Mesenteric fat pad (tissue), 1 donor: ENCODE measurements around the gene PSME3. TPM values are rescaled to one million over a fixed set of nuclear protein-coding genes. Genes with fewer than 3 reads are reported as not detected.

ENCODE experiments used
- DNase-seq: peaks from one replicate; pipeline ENCODE4 v3.0.0-alpha.2; 2020; ENCODE audit warnings: low spot score
- total RNA-seq: library from RNA; stranded (reverse); fragmentation: NEBNext Ultra II Directional; extraction: Animal tissue kit (Norgen Biotek cat#: 25700); gene quantifications from one replicate; pipeline ENCODE4 v1.2.1, GENCODE V29; 2021
- donor health status: DM: yes; HTN: yes; CAD: no.

The PSME3 gene
- total RNA-seq, 1 donor from 2014 or later, result 144 TPM

DNA sequence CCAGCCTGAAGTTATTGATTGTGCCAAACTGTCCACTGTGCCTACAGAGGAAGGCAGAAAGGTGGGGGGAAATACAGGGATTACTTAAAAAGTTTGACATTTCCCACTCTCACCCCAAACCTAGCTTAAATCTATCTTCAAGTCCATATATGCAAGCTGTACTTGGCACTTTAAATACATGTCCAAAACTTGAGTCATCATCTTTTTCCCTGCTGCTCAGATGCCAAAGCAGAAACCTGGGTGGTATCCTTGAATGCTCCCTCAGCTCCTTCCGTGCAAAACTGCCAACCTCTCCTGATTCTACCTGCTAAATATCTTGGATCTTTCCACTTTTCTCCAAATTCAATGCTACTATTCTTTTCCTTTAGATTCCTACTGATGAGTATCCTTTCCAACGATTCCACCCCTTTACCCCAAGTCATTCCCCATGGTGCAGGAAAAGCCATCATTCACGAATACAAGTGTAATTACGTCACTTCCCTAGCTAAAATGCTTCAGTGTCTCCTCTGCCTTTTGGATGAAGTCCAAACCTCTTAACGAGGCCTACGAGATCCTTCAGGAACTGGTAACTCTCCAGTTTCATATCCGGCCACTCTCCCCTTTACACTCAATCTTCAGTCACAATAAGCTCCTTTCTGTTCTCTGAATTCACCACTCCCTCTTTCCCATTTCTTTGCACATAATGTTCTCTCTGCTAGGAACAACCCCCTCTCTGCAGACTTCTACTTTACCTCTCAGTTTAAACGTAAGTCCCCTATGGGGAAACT is 18.4 kb upstream of the PSME3 start:
- DNase-seq, result no peak

DNA sequence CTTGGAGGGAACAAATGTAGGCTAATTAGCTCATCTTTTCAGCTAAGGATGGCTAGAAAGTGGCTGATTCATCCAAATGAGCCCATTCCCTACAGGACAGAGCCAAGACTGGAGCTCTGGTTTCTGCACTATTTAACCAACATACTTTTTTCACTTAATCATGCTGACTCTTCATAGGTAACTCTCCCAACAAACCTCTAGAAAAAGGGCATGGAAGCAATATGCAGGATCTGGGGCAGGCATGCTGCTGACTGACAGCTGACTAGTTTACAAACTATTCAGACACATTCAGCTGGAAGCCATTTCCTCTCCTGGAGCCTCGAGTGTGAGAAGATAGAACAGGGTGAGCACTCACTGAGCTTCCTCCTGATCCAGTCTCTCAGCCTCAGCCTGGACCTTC is 15.3 kb upstream of the PSME3 start:
- no peak for DNase-seq

DNA sequence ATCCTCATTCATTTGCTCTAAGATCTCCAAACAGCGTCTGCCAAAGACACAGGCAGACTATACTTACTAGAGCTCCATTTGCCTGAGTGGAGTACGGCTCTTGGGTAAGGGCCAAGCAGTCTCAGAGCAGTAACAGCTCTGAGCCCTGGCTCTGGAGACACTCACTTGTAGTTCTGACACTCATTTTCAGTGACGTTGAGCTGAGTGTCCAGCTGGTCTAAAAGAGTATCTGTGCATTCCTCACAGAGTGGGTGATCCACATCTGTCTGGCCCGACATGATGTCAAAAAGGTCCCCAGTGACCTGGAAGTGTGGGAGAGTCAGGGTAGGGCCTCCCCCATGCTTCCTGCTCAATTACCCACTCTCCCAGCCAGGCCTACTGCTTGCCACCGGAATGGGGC is 14.8 kb upstream of the PSME3 start:
- no peak for DNase-seq

DNA sequence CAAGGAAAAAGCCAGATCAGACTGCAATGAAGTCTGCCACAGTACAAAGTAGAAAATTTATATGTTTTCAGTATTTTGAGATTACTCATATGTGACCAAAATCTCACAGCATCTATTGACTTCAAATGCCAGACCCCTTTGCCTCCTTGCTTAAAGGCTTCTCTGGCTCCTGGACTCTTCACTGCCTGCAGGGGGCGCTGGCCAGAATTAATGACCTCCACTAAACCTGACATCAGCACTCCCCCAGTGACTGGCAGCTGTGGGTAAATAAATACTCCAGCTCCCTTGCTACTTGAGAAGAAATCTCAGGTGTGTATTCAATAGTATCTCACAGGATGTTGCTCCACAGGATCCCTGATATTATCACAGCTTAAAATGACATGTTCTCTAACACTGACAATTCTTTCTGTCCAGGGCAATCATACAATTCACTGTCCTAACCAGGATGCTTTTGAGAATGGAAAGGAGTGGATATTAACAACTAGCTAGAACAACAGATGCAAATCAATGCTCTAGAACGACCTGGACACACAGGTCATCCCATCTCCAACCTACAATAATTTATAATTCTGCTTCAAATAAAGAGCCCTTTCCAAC is 13.2 kb upstream of the PSME3 start:
- DNase-seq, result no peak

DNA sequence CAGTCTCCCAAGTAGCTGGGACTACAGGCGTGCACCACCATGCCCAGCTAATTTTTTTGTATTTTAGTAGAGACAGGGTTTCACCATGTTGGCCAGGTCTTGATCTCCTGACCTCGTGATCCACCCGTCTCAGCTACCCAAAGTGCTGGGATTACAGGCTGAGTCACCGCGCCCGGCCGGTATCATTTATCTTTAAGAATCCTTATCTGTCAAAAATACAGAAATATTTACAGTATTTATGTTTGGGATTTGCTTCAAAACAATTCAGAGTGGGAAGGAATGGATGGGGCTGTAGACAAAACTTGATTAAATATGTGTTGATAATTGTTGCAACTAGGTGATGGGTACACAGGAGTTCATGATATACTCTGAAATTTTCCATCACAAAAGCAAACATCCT is 12.0 kb upstream of the PSME3 start:
- no peak for DNase-seq

DNA sequence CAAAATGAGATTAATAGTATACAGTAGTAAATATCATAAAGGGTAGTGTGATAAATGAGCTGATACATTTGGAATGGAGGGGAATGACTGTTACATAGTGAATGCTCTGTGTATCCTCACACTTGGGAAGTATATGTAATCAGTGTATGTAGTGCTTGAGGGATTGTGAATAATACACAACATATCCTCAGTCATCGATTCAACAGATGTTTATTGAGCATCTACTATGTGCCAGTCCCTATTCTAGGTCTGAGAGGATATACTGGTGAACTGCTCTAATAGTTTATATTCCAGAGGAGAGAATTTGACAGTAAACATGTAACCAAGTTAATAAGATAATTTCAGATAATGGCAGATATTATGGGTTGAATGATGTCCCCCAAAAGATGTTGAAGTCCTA is 5.7 kb upstream of the PSME3 start:
- no peak for DNase-seq

DNA sequence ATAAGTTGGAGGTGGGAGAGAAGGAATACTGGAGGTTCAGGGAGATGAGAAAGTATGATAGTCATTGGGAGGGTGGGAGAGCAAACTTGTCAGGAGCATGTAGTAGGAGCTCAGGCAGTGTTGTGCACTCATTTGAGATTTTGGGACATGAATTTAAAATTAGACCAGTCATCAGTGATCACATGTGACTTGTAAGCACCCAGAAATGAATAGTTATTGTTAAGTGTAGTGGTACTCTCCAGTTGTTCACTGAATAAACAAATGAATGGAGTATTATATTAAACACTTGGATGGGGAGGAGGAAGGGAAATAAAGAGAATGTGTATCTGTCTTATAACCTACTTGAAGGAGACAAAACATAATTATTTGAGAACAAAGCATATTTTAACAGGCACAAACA is 2.2 kb upstream of the PSME3 start:
- DNase-seq, result no peak

DNA sequence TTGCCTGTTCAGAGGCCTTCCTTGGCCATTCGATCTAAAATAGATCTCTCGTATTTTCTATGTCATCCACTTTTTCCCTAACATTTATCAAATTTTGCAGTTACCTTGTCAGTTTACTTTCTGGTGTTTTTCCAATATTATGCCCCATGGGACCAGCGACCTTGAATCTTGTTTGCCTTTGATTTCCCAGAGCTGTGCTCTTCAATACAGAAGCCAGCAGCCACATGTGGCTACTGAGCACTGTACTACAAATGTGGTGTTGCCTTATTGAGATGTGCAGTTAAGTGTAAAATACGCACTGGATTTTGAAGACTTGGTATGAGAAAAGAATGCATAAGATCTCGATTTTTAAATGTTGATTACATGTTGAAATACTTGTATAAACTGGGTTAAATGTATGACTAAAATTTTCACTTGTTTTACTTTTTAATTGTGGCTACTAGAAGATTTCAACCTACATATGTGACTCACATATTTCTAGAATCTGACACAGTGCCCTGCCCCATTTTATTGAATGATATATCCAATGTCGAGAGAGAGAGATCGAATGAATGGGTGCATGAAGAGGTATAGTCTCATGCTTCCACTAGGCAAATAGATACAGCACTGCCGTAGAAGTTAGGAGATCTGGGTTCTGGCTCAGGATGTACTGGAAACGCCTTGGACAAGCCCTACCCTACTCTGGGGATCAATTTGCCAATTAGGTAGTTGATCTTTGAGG is 824 bp upstream of the PSME3 start:
- DNase-seq, result no peak

DNA sequence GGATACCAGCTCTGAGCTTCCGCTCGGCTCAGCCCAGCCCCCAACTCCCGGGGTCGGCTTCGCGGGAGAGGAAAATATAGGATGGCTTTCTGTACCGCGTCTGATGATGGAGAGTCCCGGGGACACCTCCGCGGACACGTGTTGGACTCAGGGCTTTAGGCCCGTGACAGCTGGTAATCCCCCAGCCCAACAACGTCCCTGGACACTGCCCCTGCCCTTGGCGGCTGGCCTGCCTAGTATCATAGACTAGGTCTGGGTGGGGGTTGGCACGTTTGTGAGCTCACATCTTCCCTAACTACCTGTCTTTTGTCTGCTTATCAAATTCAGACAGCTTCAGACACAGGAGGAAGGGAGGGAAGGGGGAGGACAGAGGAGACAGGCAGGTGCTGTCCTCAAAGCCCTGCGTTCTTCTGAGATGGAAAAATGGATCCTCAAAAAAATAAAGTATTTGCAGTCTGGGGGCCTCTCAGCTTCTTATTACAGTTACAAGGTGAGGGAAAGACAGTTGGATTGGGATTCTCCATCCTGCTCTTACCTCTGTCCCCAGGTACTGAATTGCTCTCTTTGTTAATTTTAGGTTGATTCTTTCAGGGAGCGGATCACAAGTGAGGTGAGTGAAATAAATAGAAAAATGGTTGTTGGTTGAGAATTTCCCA is 698 bp downstream of the PSME3 start:
- no peak for DNase-seq

DNA sequence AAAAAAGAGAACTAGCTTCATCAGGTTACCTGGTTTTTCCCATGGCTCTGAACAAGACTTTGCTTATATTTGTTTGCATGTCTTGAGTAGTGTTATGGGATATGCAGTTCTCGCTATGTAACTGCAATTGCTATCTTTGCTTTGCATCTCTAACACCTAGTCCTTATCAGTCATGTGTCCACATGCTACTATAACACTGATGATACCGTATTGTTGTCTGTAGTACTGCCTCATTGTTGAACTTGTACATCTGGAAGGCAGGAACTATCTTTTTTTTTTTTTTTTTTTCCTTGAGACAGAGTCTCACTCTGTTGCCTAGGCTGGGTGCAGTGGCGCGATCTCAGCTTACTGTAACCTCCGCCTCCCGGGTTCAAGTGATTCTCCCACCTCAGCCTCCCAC is 2.5 kb downstream of the PSME3 start:
- no peak for DNase-seq

DNA sequence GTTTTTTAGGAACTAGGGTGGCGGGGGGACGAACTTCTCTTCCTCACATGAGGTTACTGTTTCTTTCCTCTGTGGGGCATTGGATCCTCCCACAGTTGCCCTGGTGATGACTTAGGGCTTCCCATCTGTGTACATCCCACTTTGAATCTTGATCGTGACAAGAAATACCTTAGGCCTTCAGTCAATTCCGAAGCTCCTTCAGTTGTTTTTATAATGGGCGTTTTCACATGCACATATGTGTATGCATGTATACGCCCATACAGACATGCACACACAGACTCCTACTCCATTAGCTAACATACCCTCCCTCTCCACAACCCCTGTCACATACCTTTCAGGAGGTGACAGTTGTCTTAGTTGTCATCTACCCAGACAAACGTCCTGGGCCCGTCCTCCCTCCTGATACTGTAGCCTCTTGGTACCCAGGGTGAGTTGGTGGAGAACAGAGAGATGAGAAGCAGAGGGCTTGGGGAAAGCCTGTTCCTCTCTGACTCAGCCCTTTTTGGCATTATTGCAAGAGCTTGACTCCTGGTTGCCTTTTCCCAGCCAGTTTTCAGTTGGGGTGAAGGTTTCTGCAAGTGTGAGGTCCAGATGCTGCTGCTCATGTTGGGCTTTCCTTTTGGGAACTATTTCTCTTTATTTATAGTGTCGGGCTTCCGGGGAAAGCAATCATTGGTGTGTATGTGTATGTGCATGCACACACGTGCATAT is 8.9 kb downstream of the PSME3 start:
- DNase-seq, result no peak

DNA sequence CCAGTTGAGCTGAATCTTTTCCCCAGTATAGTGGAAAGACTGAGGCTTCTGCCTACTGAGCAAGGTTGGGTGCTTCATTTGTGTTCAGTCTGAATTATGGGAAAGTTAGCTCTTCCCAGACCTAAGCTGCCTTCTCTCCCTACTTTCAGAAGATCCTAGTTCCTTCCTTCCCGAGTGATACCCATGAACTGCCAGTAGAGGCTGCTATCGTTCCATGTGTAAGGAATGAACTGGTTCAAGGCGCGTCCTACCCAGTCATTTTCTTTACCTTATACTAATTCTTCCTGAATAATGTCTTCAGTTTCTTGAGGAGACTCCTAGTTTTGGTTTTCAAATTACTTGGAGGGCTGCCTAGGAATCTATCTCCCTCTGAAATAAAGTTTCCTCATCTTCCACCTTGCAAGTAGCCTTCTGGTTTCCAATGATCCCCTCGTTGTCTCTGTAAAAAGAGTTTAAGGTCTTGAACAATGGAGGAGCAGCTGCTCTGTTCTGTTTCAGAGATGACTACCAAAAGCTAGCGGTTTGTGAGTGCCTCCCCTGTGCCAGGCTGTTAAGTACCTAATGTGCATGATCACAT is 10.2 kb downstream of the PSME3 start:
- no peak for DNase-seq

DNA sequence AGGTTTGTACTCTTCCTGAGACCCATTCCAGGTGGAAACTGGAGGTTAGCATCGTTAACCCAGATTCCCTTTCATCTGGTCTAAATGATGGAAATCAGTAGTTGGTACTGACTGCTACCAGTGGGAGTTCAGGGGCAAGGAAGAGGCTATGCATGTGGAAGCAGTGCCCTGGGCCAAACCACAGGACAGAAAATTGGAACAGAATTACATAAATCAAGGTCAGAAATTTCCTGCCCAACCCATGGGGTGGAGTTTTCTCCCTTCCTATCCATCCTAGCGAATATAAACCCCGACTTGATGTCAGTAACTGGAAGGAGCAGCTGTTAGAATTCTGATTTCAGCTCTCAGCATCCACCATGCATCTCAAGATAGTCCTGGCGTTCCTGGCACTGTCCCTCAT is 11.1 kb downstream of the PSME3 start, which contains the start of gene AOC2:
AOC2 (plus strand) TSS at position 310 of the 400 bp plus-strand sequence; CDS start at position 357, 47 bp downstream.
- no peak for DNase-seq

DNA sequence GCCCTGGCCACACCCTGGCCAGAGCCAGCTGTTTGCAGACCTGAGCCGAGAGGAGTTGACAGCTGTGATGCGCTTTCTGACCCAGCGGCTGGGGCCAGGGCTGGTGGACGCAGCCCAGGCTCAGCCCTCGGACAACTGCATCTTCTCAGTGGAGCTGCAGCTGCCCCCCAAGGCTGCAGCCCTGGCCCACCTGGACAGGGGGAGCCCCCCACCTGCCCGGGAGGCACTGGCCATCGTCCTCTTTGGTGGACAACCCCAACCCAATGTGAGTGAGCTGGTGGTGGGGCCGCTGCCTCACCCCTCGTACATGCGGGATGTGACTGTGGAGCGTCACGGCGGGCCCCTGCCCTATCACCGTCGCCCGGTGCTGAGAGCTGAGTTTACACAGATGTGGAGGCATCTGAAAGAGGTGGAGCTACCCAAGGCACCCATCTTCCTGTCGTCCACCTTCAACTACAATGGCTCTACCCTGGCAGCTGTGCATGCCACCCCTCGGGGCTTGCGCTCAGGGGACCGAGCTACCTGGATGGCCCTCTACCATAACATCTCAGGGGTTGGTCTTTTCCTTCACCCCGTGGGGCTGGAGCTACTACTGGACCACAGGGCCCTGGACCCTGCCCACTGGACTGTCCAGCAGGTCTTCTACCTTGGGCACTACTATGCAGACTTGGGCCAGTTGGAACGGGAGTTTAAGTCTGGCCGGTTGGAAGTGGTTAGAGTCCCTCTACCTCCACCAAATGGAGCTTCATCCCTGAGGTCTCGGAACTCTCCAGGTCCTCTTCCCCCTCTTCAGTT is 11.8 kb downstream of the PSME3 start:
- DNase-seq, result peak; percentile 85

DNA sequence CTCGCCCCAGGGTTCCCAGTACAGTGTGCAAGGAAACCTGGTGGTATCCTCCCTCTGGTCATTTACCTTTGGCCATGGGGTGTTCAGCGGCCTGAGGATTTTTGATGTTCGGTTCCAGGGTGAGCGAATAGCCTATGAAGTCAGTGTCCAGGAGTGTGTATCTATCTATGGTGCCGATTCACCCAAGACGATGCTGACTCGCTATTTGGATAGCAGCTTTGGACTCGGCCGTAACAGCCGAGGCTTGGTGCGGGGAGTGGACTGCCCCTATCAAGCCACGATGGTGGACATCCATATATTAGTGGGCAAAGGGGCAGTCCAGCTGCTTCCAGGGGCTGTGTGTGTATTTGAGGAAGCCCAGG is 12.3 kb downstream of the PSME3 start:
- peak; percentile 71 for DNase-seq

DNA sequence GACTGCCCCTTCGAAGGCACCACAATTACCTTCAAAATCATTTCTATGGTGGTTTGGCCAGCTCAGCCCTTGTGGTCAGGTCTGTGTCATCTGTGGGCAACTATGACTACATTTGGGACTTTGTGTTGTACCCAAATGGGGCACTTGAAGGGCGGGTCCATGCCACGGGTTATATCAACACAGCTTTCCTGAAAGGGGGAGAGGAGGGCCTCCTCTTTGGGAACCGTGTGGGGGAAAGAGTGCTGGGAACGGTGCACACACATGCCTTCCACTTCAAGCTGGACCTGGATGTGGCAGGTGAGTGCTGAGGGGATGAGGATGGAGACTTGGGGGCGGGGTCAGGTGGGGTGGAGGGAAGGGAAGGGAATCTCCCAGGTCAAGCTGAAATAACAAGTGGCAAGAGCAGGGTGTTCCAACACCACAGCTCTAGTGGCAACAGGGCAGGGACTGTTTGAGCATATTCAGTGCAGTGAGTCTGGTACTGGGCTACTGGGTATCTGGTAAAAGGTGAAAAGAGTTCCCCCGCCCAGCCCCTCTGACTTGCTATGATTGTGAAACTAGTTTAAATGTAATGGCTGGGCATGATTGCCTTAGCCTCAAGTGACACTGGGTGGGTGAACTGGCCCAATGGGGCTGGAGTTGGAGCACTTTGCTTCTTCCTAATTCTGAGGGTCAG is 12.9 kb downstream of the PSME3 start:
- DNase-seq, result peak; percentile 82

DNA sequence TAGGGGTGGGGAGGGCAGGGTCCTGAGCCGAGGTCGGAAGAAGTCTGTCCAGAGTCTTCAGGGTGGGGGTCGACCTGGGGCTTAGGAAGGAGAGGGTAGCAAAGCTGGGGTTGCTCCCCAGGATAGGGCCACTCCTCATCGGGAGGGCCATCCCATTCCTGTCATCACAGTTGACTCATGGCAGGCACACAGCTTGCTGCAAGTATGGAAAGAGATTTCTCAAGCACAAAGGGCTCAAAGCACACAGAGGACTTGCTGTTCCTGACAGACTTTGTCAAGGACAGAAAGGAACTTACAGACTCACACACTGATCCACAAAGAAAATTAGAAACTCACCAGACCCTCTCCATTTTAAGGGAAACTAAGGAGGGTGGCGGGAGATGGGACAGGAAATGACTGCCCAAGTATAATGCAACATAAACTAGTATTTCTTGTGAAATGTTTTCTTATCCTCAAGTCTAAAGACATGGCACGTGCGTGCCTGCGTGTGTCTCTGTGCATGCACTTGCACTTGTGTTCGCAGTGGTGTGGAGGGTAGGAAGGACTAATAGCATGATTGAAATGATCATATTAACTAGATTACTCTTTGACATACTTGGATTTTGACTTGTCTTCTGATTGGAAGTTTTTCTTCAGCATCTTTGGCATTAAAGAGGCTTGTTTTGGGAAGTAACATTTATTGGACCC is 13.5 kb downstream of the PSME3 start:
- peak; percentile 49 for DNase-seq

DNA sequence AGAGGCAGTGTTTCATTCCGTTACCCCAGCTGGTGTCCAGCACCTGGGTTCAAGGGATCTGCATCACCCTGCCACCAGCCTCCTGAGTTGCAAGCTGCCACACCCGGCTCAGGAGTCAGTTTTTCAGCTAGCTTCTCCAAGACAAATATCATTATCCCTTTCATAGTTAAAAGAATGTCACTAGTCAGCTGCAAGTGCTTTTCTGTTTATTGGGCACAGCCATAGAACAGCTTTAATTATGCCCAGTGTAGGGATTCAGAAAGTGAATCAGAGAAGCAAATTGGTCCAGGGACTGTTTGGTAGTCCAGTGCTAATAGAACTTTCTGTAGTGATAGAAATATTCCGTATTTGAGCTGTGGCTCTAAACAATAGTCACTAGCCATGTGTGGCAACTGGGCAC is 14.9 kb downstream of the PSME3 start:
- no peak for DNase-seq

DNA sequence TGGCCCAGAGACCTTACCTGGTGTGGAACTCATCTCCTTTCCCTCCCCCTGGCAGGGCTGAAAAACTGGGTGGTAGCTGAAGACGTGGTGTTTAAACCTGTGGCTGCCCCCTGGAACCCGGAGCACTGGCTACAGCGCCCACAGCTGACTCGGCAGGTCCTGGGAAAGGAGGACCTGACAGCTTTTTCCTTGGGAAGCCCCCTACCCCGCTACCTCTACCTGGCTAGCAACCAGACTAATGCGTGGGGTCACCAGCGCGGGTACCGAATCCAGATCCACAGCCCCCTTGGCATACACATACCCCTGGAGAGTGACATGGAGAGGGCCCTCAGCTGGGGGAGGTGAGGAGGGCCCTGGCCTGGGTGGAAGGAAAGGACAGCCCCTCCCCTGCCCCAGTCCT is 15.8 kb downstream of the PSME3 start:
- DNase-seq, result peak; percentile 55
